CD4-positive, alpha-beta memory T cell (primary cell): Measurements from ENCODE around the gene HIPK2. TPM values are rescaled to one million over a fixed set of nuclear protein-coding genes. Genes with fewer than 3 reads are reported as not detected.

Source experiments
- CTCF ChIA-PET: fragments of 350-600 bp; sonication (Branson Sonifier 250); formaldehyde crosslinking; loops from one replicate; lab custom pipeline; 2021; ENCODE audit warnings: inconsistent platforms; ENCODE audit not compliant: partially characterized antibody; lab: Charles Lee
- POLR2A ChIA-PET: fragments of 350-600 bp; sonication (Branson Sonifier 250); formaldehyde crosslinking; loops from one replicate; lab custom pipeline; 2021; ENCODE audit not compliant: partially characterized antibody; lab: Charles Lee
- DNase-seq, 5 donors: peaks; one replicate each; pipeline versions ENCODE4 v3.0.0 to v3.0.0-alpha.2; 2020 to 2022; ENCODE audit warnings: mixed read lengths in 1 of 5
- H3K27ac ChIP-seq: one replicate; pipeline ENCODE4 v1.7.0; 2013; ENCODE audit warnings: low read depth, low read length
- H3K27me3 ChIP-seq: 2 replicates; pipeline ENCODE4 v1.7.0; 2013; ENCODE audit warnings: mild to moderate bottlenecking, low read length, moderate library complexity; ENCODE audit not compliant: insufficient read depth
- H3K36me3 ChIP-seq: 2 replicates; pipeline ENCODE4 v1.7.0; 2013; ENCODE audit warnings: mild to moderate bottlenecking, low read length, moderate library complexity; ENCODE audit not compliant: insufficient read depth
- H3K4me1 ChIP-seq: 2 replicates; pipeline ENCODE4 v1.7.0; 2013; ENCODE audit warnings: mild to moderate bottlenecking, low read length, moderate library complexity; ENCODE audit not compliant: insufficient read depth
- H3K4me3 ChIP-seq, 2 donors: one replicate each; pipeline ENCODE4 v1.7.0; 2013; ENCODE audit warnings: low read length in 2 of 2, mild to moderate bottlenecking in 1 of 2
- H3K9me3 ChIP-seq, 2 donors: one replicate each; pipeline ENCODE4 v1.7.0; 2013; ENCODE audit warnings: low read length in 2 of 2, control low read depth in 1 of 2; ENCODE audit not compliant: control insufficient read depth in 1 of 2
- H3K27ac Mint-ChIP-seq, 7 donors: one replicate each; pipeline ENCODE4 v1.8.0; 2020 to 2021; ENCODE audit warnings: mixed read lengths in 7 of 7, mild to moderate bottlenecking in 6 of 7, inconsistent platforms in 3 of 7, moderate library complexity in 3 of 7
- H3K27me3 Mint-ChIP-seq, 2 donors: one replicate each; pipeline ENCODE4 v1.8.0; 2020 to 2021; ENCODE audit warnings: mixed read lengths in 2 of 2
- H3K36me3 Mint-ChIP-seq, 2 donors: one replicate each; pipeline ENCODE4 v1.8.0; 2020 to 2021; ENCODE audit warnings: mixed read lengths in 2 of 2, inconsistent platforms in 1 of 2, mild to moderate bottlenecking in 1 of 2
- H3K4me1 Mint-ChIP-seq, 4 donors: one replicate each; pipeline ENCODE4 v1.8.0; 2020 to 2021; ENCODE audit warnings: mixed read lengths in 4 of 4, mild to moderate bottlenecking in 1 of 4
- H3K4me3 Mint-ChIP-seq, 8 donors: one replicate each; pipeline ENCODE4 v1.8.0; 2020 to 2021; ENCODE audit warnings: mixed read lengths in 8 of 8, mild to moderate bottlenecking in 7 of 8, moderate library complexity in 6 of 8, inconsistent platforms in 3 of 8
- H3K9me3 Mint-ChIP-seq, 8 donors: one replicate each; pipeline ENCODE4 v1.8.0; 2020 to 2021; ENCODE audit warnings: mixed read lengths in 8 of 8, mild to moderate bottlenecking in 5 of 8, inconsistent platforms in 3 of 8, moderate library complexity in 1 of 8
- intact Hi-C: fragments of 100-400 bp; cut with micrococcal nuclease; formaldehyde crosslinking; loops from one replicate; pipeline ENCODE4 v1.15.1; 2023
- polyA plus RNA-seq, 2 donors: library from polyadenylated mRNA; unstranded; fragments of 300-500 nt; fragmentation: Illumina TruSeq; gene quantifications; one replicate each; pipeline ENCODE4 v1.2.3, GENCODE V29; 2021
- total RNA-seq, 2 experiments: library from RNA; stranded (reverse); gene quantifications; one replicate each; pipeline ENCODE4 v1.2.3, GENCODE V29; 2021

Gene HIPK2
- total and polyA plus RNA-seq, 4 experiments from 2014 or later = 0.87 to 34.1 (median 17.8) TPM

GRCh38 chr7:139580435-139580834, 197.4 kb downstream of the HIPK2 start:
- Mint-ChIP-seq H3K27ac (peak overlapping the region in 2 of 7 donors; percentile 51 to 60), H3K4me1 (no peaks in the 10 kb centered on the region), H3K4me3 (no peak overlapping the region), H3K9me3 (no peaks in the 10 kb centered on the region), H3K27me3 (no peaks in the 10 kb centered on the region), H3K36me3 (peaks cover 44 to 59% of the 10 kb centered on the region in 2 donors)
- peaks cover 28% of the 10 kb centered on the region for H3K36me3 ChIP-seq
- CTCF ChIA-PET = interaction anchor here (0.9 kb wide), 1 partner anchor 9 kb away, joined by 3 read pairs; no protein-coding TSS in a partner anchor
- no peaks in the 10 kb centered on the region for H3K27me3 ChIP-seq
- no peak overlapping the region for H3K27ac ChIP-seq
- H3K9me3 ChIP-seq = no peaks in the 10 kb centered on the region
- no peaks in the 10 kb centered on the region for H3K4me1 ChIP-seq
- DNase-seq = no peak
- H3K4me3 ChIP-seq = no peak overlapping the region
- intact Hi-C loops = no loop called here
- POLR2A ChIA-PET = no interaction called here

GRCh38 chr7:139576179-139576973, 201.4 kb downstream of the HIPK2 start:
- intact Hi-C loops = no loop called here
- Mint-ChIP-seq H3K4me3 (no peak overlapping the region), H3K9me3 (peaks cover 0 to 2% (median 0%) of the 10 kb centered on the region in 8 donors), H3K4me1 (no peaks in the 10 kb centered on the region), H3K27me3 (no peaks in the 10 kb centered on the region), H3K36me3 (peaks cover 41 to 58% of the 10 kb centered on the region in 2 donors), H3K27ac (no peak overlapping the region)
- ChIA-PET POLR2A (no interaction called here), CTCF (no interaction called here)
- no peaks in the 10 kb centered on the region for H3K27me3 ChIP-seq
- peaks cover 32% of the 10 kb centered on the region for H3K36me3 ChIP-seq
- DNase-seq = no peak
- H3K4me1 ChIP-seq = no peaks in the 10 kb centered on the region
- no peak overlapping the region for H3K27ac ChIP-seq
- no peak overlapping the region for H3K4me3 ChIP-seq
- no peaks in the 10 kb centered on the region for H3K9me3 ChIP-seq

GRCh38 chr7:139575338-139575680, 202.5 kb downstream of the HIPK2 start:
- no peaks in the 10 kb centered on the region for H3K27me3 Mint-ChIP-seq
- peaks cover 44 to 61% of the 10 kb centered on the region in 2 donors for H3K36me3 Mint-ChIP-seq
- ChIA-PET CTCF (no interaction called here), POLR2A (no interaction called here)
- peaks cover 0 to 2% (median 0%) of the 10 kb centered on the region in 8 donors for H3K9me3 Mint-ChIP-seq
- Histone ChIP-seq H3K36me3 (peaks cover 33% of the 10 kb centered on the region), H3K4me3 (no peak overlapping the region), H3K4me1 (no peaks in the 10 kb centered on the region), H3K27ac (no peak overlapping the region), H3K9me3 (no peaks in the 10 kb centered on the region), H3K27me3 (no peaks in the 10 kb centered on the region)
- H3K4me1 Mint-ChIP-seq = no peaks in the 10 kb centered on the region
- H3K4me3 Mint-ChIP-seq = no peak overlapping the region
- DNase-seq = no peak
- intact Hi-C loops = no loop called here
- peak overlapping the region in 2 of 7 donors; percentile 77 to 89 for H3K27ac Mint-ChIP-seq

- Mint-ChIP-seq H3K9me3 (peaks cover 0 to 2% (median 0%) of the 10 kb centered on the region in 8 donors), H3K4me1 (no peaks in the 10 kb centered on the region), H3K36me3 (peaks cover 40 to 58% of the 10 kb centered on the region in 2 donors), H3K27ac (peak overlapping the region in 2 of 7 donors; percentile 77 to 89), H3K4me3 (no peak overlapping the region), H3K27me3 (no peaks in the 10 kb centered on the region)
- H3K9me3 ChIP-seq = no peaks in the 10 kb centered on the region
- POLR2A ChIA-PET = no interaction called here
- no peaks in the 10 kb centered on the region for H3K27me3 ChIP-seq
- no peak overlapping the region for H3K4me3 ChIP-seq
- no peak overlapping the region for H3K27ac ChIP-seq
- no peak for DNase-seq
- CTCF ChIA-PET = no interaction called here
- H3K36me3 ChIP-seq = peaks cover 34% of the 10 kb centered on the region
- intact Hi-C loops = no loop called here
- H3K4me1 ChIP-seq = no peaks in the 10 kb centered on the region
These were observed 203.0 kb downstream of the HIPK2 start for GRCh38 chr7:139574618-139575337.

- Histone ChIP-seq H3K9me3 (no peaks in the 10 kb centered on the region), H3K4me1 (no peaks in the 10 kb centered on the region), H3K27ac (no peak overlapping the region), H3K4me3 (no peak overlapping the region), H3K36me3 (peaks cover 27% of the 10 kb centered on the region), H3K27me3 (no peaks in the 10 kb centered on the region)
- ChIA-PET POLR2A (no interaction called here), CTCF (no interaction called here)
- H3K9me3 Mint-ChIP-seq = peaks cover 0 to 2% (median 0%) of the 10 kb centered on the region in 8 donors
- no peaks in the 10 kb centered on the region for H3K27me3 Mint-ChIP-seq
- no peak overlapping the region for H3K4me3 Mint-ChIP-seq
- H3K27ac Mint-ChIP-seq = no peak overlapping the region
- DNase-seq = no peak
- H3K36me3 Mint-ChIP-seq = peaks cover 35 to 52% of the 10 kb centered on the region in 2 donors
- no peaks in the 10 kb centered on the region for H3K4me1 Mint-ChIP-seq
- intact Hi-C loops = no loop called here
These were observed 203.9 kb downstream of the HIPK2 start for GRCh38 chr7:139573871-139574270.

- H3K36me3 ChIP-seq = peaks cover 27% of the 10 kb centered on the region
- no peaks in the 10 kb centered on the region for H3K4me1 ChIP-seq
- peaks cover 0 to 2% (median 0%) of the 10 kb centered on the region in 8 donors for H3K9me3 Mint-ChIP-seq
- H3K27me3 Mint-ChIP-seq = no peaks in the 10 kb centered on the region
- intact Hi-C loops = no loop called here
- H3K9me3 ChIP-seq = no peaks in the 10 kb centered on the region
- peaks cover 0 to 8% (median 2%) of the 10 kb centered on the region in 4 donors for H3K4me1 Mint-ChIP-seq
- ChIA-PET POLR2A (no interaction called here), CTCF (no interaction called here)
- no peak for DNase-seq
- H3K27ac ChIP-seq = no peak overlapping the region
- no peak overlapping the region for H3K4me3 ChIP-seq
- no peak overlapping the region for H3K4me3 Mint-ChIP-seq
- H3K36me3 Mint-ChIP-seq = peaks cover 40 to 49% of the 10 kb centered on the region in 2 donors
- H3K27ac Mint-ChIP-seq = no peak overlapping the region
- no peaks in the 10 kb centered on the region for H3K27me3 ChIP-seq
These were observed 205.0 kb downstream of the HIPK2 start for GRCh38 chr7:139572704-139573385.

GRCh38 chr7:139572071-139572470, 205.7 kb downstream of the HIPK2 start:
- no peak overlapping the region for H3K4me3 Mint-ChIP-seq
- H3K4me1 Mint-ChIP-seq = peaks cover 0 to 13% (median 4%) of the 10 kb centered on the region in 4 donors
- Histone ChIP-seq H3K27ac (no peak overlapping the region), H3K4me1 (no peaks in the 10 kb centered on the region), H3K4me3 (no peak overlapping the region), H3K36me3 (peaks cover 27% of the 10 kb centered on the region), H3K9me3 (no peaks in the 10 kb centered on the region), H3K27me3 (no peaks in the 10 kb centered on the region)
- H3K9me3 Mint-ChIP-seq = peaks cover 0 to 2% (median 0%) of the 10 kb centered on the region in 8 donors
- no peaks in the 10 kb centered on the region for H3K27me3 Mint-ChIP-seq
- H3K27ac Mint-ChIP-seq = no peak overlapping the region
- ChIA-PET POLR2A (no interaction called here), CTCF (interaction anchor here (1.0 kb wide), 1 partner anchor 75 kb away, joined by 3 read pairs; no protein-coding TSS in a partner anchor)
- peaks cover 39 to 47% of the 10 kb centered on the region in 2 donors for H3K36me3 Mint-ChIP-seq
- no peak for DNase-seq
- intact Hi-C loops = no loop called here
